Peyer's patch (tissue), 4 donors: ENCODE data around the gene SLC26A2. TPM values are rescaled to one million over a fixed set of nuclear protein-coding genes. Genes with fewer than 3 reads are reported as not detected.

Source experiments
- DNase-seq, 3 donors: peaks; one replicate each; pipeline ENCODE4 v3.0.0-alpha.2; 2017 to 2019
- H3K27ac ChIP-seq, 4 donors: fragments of 200-600 bp; sonication (generic); one replicate each; pipeline ENCODE4 v1.5.1; 2016 to 2019
- H3K27me3 ChIP-seq, 2 donors: fragments of 200-600 bp; sonication (generic); one replicate each; pipeline ENCODE4 v1.5.1; 2019
- H3K36me3 ChIP-seq, 3 donors: fragments of 200-600 bp; sonication (generic); one replicate each; pipeline ENCODE4 v1.5.1; 2016 to 2019
- H3K4me1 ChIP-seq, 4 donors: fragments of 200-600 bp; sonication (generic); one replicate each; pipeline ENCODE4 v1.5.1; 2016 to 2019
- H3K4me3 ChIP-seq, 4 donors: fragments of 200-600 bp; sonication (generic); 1 replicate in 3 of 4; 2 replicates in 1 of 4; pipeline ENCODE4 v1.5.1; 2016 to 2019; ENCODE audit warnings: mild to moderate bottlenecking in 1 of 4
- H3K9me3 ChIP-seq, 4 donors: fragments of 200-600 bp; sonication (generic); one replicate each; pipeline ENCODE4 v1.5.1; 2016 to 2019; ENCODE audit warnings: mild to moderate bottlenecking in 1 of 4
- CTCF ChIP-seq, 6 experiments: fragments of 450-650 bp in 4 of 6; fragments of 200-600 bp in 2 of 6; sonication (generic) in 1 of 6; IDR thresholded peaks; one replicate each; pipeline ENCODE4 v1.5.1; 2017 to 2019; ENCODE audit warnings: antibody characterized with exemption in 6 of 6, mild to moderate bottlenecking in 3 of 6, moderate library complexity in 1 of 6
- POLR2A ChIP-seq, 2 donors: fragments of 450-650 bp; IDR thresholded peaks; one replicate each; pipeline ENCODE4 v1.5.1; 2017; ENCODE audit warnings: antibody characterized with exemption in 2 of 2, mild to moderate bottlenecking in 2 of 2, moderate library complexity in 2 of 2
- total RNA-seq, 4 donors: library from RNA; depleted of rRNA; stranded (reverse); fragments of >200 nt; gene quantifications; one replicate each; pipeline ENCODE4 v1.1.0, GENCODE V29; 2016

SLC26A2 gene
- total RNA-seq, 4 donors from 2014 or later = 7.4 to 87.4 (median 52.1) TPM

GRCh38 chr5:149975409-149975808 lies 14.9 kb downstream of the SLC26A2 start:
- Histone ChIP-seq H3K27ac (no peak overlapping the region), H3K4me3 (no peak overlapping the region), H3K4me1 (no peaks in the 10 kb centered on the region), H3K9me3 (no peaks in the 10 kb centered on the region), H3K36me3 (peaks cover 0 to 21% (median 0%) of the 10 kb centered on the region in 3 donors), H3K27me3 (no peaks in the 10 kb centered on the region)
- TF ChIP-seq CTCF (IDR thresholded peaks at IDR 0.05) = no peak
- TF ChIP-seq POLR2A (IDR thresholded peaks at IDR 0.05) = no peak
- DNase-seq = no peak

- TF ChIP-seq POLR2A (IDR thresholded peaks at IDR 0.05) = no peak
- no peak for TF ChIP-seq CTCF (IDR thresholded peaks at IDR 0.05)
- H3K4me3 ChIP-seq = no peak overlapping the region
- no peak for DNase-seq
- peaks cover 0 to 52% (median 0%) of the 10 kb centered on the region in 3 donors for H3K36me3 ChIP-seq
- H3K4me1 ChIP-seq = no peaks in the 10 kb centered on the region
- no peaks in the 10 kb centered on the region for H3K9me3 ChIP-seq
- H3K27ac ChIP-seq = no peak overlapping the region
- no peaks in the 10 kb centered on the region for H3K27me3 ChIP-seq
Measured at GRCh38 chr5:149979896-149980295, 19.3 kb downstream of the SLC26A2 start.

GRCh38 chr5:149981206-149981605 lies 20.6 kb downstream of the SLC26A2 start:
- no peak for DNase-seq
- Histone ChIP-seq H3K27ac (no peak overlapping the region), H3K4me1 (no peaks in the 10 kb centered on the region), H3K9me3 (no peaks in the 10 kb centered on the region), H3K27me3 (no peaks in the 10 kb centered on the region), H3K36me3 (peaks cover 0 to 56% (median 0%) of the 10 kb centered on the region in 3 donors), H3K4me3 (no peak overlapping the region)
- TF ChIP-seq POLR2A (IDR thresholded peaks at IDR 0.05) (no peak), CTCF (IDR thresholded peaks at IDR 0.05) (no peak)

- TF ChIP-seq POLR2A (IDR thresholded peaks at IDR 0.05) (no peak), CTCF (IDR thresholded peaks at IDR 0.05) (no peak)
- DNase-seq = no peak
- Histone ChIP-seq H3K4me1 (no peaks in the 10 kb centered on the region), H3K36me3 (peaks cover 0 to 56% (median 0%) of the 10 kb centered on the region in 3 donors), H3K27me3 (no peaks in the 10 kb centered on the region), H3K27ac (no peak overlapping the region), H3K4me3 (no peak overlapping the region), H3K9me3 (no peaks in the 10 kb centered on the region)
Measured at GRCh38 chr5:149982505-149982904, 21.9 kb downstream of the SLC26A2 start.

- H3K27ac ChIP-seq = no peak overlapping the region
- no peak for DNase-seq
- no peak overlapping the region for H3K4me3 ChIP-seq
- H3K9me3 ChIP-seq = no peaks in the 10 kb centered on the region
- TF ChIP-seq POLR2A (IDR thresholded peaks at IDR 0.05) (no peak), CTCF (IDR thresholded peaks at IDR 0.05) (no peak)
- H3K27me3 ChIP-seq = no peaks in the 10 kb centered on the region
- H3K36me3 ChIP-seq = peaks cover 0 to 17% (median 0%) of the 10 kb centered on the region in 3 donors
- H3K4me1 ChIP-seq = peaks cover 0 to 4% (median 0%) of the 10 kb centered on the region in 4 donors
Measured at GRCh38 chr5:149988126-149988525, 27.6 kb downstream of the SLC26A2 start.
